Keratinocyte (primary cell): Measurements from ENCODE around the gene CDHR1. TPM values are rescaled to one million over a fixed set of nuclear protein-coding genes. Genes with fewer than 3 reads are reported as not detected.

Source experiments
- DNase-seq: peaks from one replicate; pipeline ENCODE4 v3.0.0-alpha.2; 2011; ENCODE audit warnings: low read depth, missing footprints, low spot score
- FAIRE-seq: peaks from 2 replicates; lab custom pipeline; 2011; peaks lifted over from hg19 to GRCh38; lab: Jason Lieb, UNC
- H2AFZ ChIP-seq: 2 replicates; pipeline ENCODE4 v1.6.0; 2012; ENCODE audit warnings: low read length, control low read depth, inconsistent platforms; ENCODE audit not compliant: control insufficient read depth
- H3K27ac ChIP-seq: 2 replicates; pipeline ENCODE4 v1.5.1; 2011; ENCODE audit warnings: low read length; ENCODE audit not compliant: control insufficient read depth, insufficient read depth
- H3K27me3 ChIP-seq: 3 replicates; pipeline ENCODE4 v1.6.0; 2011; ENCODE audit warnings: low read length; ENCODE audit not compliant: control insufficient read depth, insufficient read depth; ENCODE audit errors: extremely low read depth
- H3K36me3 ChIP-seq, 2 experiments: 2 replicates in 1 of 2; 3 replicates in 1 of 2; pipeline ENCODE4 v1.5.1; 2011; ENCODE audit warnings: low read length in 2 of 2, mild to moderate bottlenecking in 1 of 2; ENCODE audit not compliant: control insufficient read depth in 2 of 2, insufficient read depth in 2 of 2; ENCODE audit errors: extremely low read depth in 1 of 2
- H3K4me1 ChIP-seq: 3 replicates; pipeline ENCODE4 v1.5.1; 2011; ENCODE audit warnings: low read length; ENCODE audit not compliant: control insufficient read depth, insufficient read depth; ENCODE audit errors: extremely low read depth
- H3K4me2 ChIP-seq: 3 replicates; pipeline ENCODE4 v1.6.0; 2011; ENCODE audit warnings: low read depth, low read length; ENCODE audit not compliant: control insufficient read depth, insufficient read depth; ENCODE audit errors: extremely low read depth
- H3K4me3 ChIP-seq, 3 experiments: fragments of 200-600 bp in 1 of 3; sonication (generic) in 1 of 3; 2 replicates in 2 of 3; 3 replicates in 1 of 3; pipeline ENCODE4 v1.5.1; 2011 to 2016; ENCODE audit warnings: low read length in 3 of 3, mild to moderate bottlenecking in 3 of 3, control low read depth in 2 of 3, inconsistent platforms in 1 of 3, low read depth in 1 of 3, mixed read lengths in 1 of 3, mixed run types in 1 of 3, moderate library complexity in 1 of 3; ENCODE audit not compliant: control insufficient read depth in 2 of 3, insufficient read depth in 2 of 3; ENCODE audit errors: extremely low read depth in 1 of 3
- H3K79me2 ChIP-seq: 2 replicates; pipeline ENCODE4 v1.6.0; 2012; ENCODE audit warnings: low read length; ENCODE audit not compliant: control insufficient read depth, insufficient read depth
- H3K9ac ChIP-seq: 3 replicates; pipeline ENCODE4 v1.6.0; 2011; ENCODE audit warnings: low read length; ENCODE audit not compliant: control insufficient read depth, insufficient read depth; ENCODE audit errors: extremely low read depth
- H3K9me1 ChIP-seq: 3 replicates; pipeline ENCODE4 v1.6.0; 2011; ENCODE audit warnings: low read length; ENCODE audit not compliant: control insufficient read depth, insufficient read depth; ENCODE audit errors: extremely low read depth
- H3K9me3 ChIP-seq: 2 replicates; pipeline ENCODE4 v1.5.1; 2012; ENCODE audit warnings: low read depth, low read length; ENCODE audit not compliant: control insufficient read depth
- H4K20me1 ChIP-seq: 3 replicates; pipeline ENCODE4 v1.6.0; 2011; ENCODE audit warnings: low read length; ENCODE audit not compliant: control insufficient read depth, insufficient read depth; ENCODE audit errors: extremely low read depth
- CTCF ChIP-seq, 3 experiments: IDR thresholded peaks in 1 of 3; conservative IDR thresholded peaks in 1 of 3; optimal IDR thresholded peaks in 1 of 3; 2 replicates in 2 of 3; 3 replicates in 1 of 3; pipeline versions ENCODE3 to v1.5.1; 2011; ENCODE audit warnings: low read length in 3 of 3, mild to moderate bottlenecking in 3 of 3, moderate library complexity in 2 of 3, control low read depth in 1 of 3, inconsistent platforms in 1 of 3; ENCODE audit not compliant: insufficient read depth in 2 of 3; ENCODE audit errors: extremely low read depth in 1 of 3
- EZH2 ChIP-seq: IDR thresholded peaks from one replicate; pipeline ENCODE4 v1.6.1; 2012; ENCODE audit warnings: inconsistent platforms, mild to moderate bottlenecking, low read length, moderate library complexity
- dilution Hi-C: fragments of 300-500 bp; cut with MboI; formaldehyde crosslinking; loops from one replicate; pipeline ENCODE4 v1.7.0; 2020; ENCODE audit warnings: low sequenced_read_pairs; ENCODE audit not compliant: extremely low pct_ligation_motif_present
- polyA plus RNA-seq, 5 experiments: library from polyadenylated mRNA; depleted of rRNA in 3 of 5; stranded (reverse) in 3 of 5; stranded (forward) in 1 of 5; unstranded in 1 of 5; fragments of >200 nt; gene quantifications; 1 replicate in 1 of 5; 2 replicates in 3 of 5; 3 replicates in 1 of 5; pipeline versions ENCODE4 v1.2.1 to v1.2.3, GENCODE V29; 2011 to 2012; ENCODE audit warnings: missing spikeins in 2 of 5, low read depth in 1 of 5, low replicate concordance in 1 of 5

The CDHR1 gene
- polyA plus RNA-seq, 1 donor (not counting 4 experiments of a cell fraction or from before 2014, with no cell fraction given), result 5.2 TPM

GRCh38 chr10:84188815-84189214 is 5.5 kb upstream of the CDHR1 start:
- Histone ChIP-seq H3K79me2 (no peaks in the 10 kb centered on the region), H3K27ac (no peak overlapping the region), H3K4me1 (peaks cover 8% of the 10 kb centered on the region), H3K36me3 (no peaks in the 10 kb centered on the region), H3K27me3 (peaks cover 6% of the 10 kb centered on the region), H2AFZ (no peak overlapping the region), H4K20me1 (no peaks in the 10 kb centered on the region), H3K9ac (no peak overlapping the region), H3K9me1 (no peaks in the 10 kb centered on the region), H3K4me2 (no peak overlapping the region), H3K9me3 (no peaks in the 10 kb centered on the region), H3K4me3 (no peak overlapping the region)
- DNase-seq, result no peak
- FAIRE-seq, result no peak
- dilution Hi-C loops, result no loop called here
- TF ChIP-seq EZH2, result no peak
- no peak for TF ChIP-seq CTCF (optimal IDR thresholded peaks at IDR 0.05 in 1 of 3, IDR thresholded peaks at IDR 0.05 in 1 of 3, conservative IDR thresholded peaks at IDR 0.05 in 1 of 3; ENCODE audit: extremely low read depth in 1 of 3, insufficient read depth in 2 of 3, low read length in 3 of 3)

- FAIRE-seq, result no peak
- peaks cover 23% of the 10 kb centered on the region for H3K27me3 ChIP-seq
- H2AFZ ChIP-seq, result no peak overlapping the region
- no peak for DNase-seq
- H3K36me3 ChIP-seq, result no peaks in the 10 kb centered on the region
- TF ChIP-seq EZH2, result no peak
- TF ChIP-seq CTCF (optimal IDR thresholded peaks at IDR 0.05 in 1 of 3, IDR thresholded peaks at IDR 0.05 in 1 of 3, conservative IDR thresholded peaks at IDR 0.05 in 1 of 3; ENCODE audit: extremely low read depth in 1 of 3, insufficient read depth in 2 of 3, low read length in 3 of 3), result no peak
- H3K4me2 ChIP-seq, result no peak overlapping the region
- H3K27ac ChIP-seq, result no peak overlapping the region
- no peaks in the 10 kb centered on the region for H3K9me3 ChIP-seq
- dilution Hi-C loops, result no loop called here
- no peaks in the 10 kb centered on the region for H3K79me2 ChIP-seq
- H3K4me1 ChIP-seq, result peaks cover 14% of the 10 kb centered on the region
- no peaks in the 10 kb centered on the region for H3K9me1 ChIP-seq
- no peak overlapping the region for H3K9ac ChIP-seq
- H4K20me1 ChIP-seq, result no peaks in the 10 kb centered on the region
- H3K4me3 ChIP-seq, result no peak overlapping the region
These were observed 3.7 kb upstream of the CDHR1 start for GRCh38 chr10:84190621-84191020.
